ENCODE data around the gene PER3.
A peak's percentile ranks its signal among the peaks of the same experiment; 100 is the strongest.
"Not testable (repeated sequence)": the region's sequence is repeated elsewhere in the genome, so short reads cannot be mapped to it uniquely, and the experiment has no call there.

The PER3 gene

DNA sequence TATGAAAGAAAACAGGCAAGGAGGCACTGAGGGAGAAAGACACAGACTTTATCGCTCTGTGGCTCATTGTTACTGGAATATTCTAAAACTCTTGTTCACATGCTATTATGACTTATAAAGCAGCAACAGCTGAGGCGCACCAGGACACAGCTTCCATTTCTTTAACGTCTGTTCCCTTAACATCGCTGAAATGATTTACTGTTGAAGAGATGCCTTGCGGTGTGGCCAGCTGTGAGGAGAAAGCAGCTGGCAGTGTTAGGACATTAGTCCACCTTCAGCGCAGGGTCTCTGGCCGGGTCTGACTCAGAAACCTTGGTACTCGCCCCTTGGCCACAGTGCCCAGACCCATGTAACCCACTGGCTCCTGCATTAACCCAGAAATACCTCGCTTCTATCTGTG, 3.1 kb upstream of the PER3 start:
- no peak for DNase-seq (ENCODE audit: low read depth)

GRCh38 chr1:7781501-7781900, 2.6 kb upstream of the PER3 start:
- no peak for DNase-seq (ENCODE audit: low read depth)

DNA sequence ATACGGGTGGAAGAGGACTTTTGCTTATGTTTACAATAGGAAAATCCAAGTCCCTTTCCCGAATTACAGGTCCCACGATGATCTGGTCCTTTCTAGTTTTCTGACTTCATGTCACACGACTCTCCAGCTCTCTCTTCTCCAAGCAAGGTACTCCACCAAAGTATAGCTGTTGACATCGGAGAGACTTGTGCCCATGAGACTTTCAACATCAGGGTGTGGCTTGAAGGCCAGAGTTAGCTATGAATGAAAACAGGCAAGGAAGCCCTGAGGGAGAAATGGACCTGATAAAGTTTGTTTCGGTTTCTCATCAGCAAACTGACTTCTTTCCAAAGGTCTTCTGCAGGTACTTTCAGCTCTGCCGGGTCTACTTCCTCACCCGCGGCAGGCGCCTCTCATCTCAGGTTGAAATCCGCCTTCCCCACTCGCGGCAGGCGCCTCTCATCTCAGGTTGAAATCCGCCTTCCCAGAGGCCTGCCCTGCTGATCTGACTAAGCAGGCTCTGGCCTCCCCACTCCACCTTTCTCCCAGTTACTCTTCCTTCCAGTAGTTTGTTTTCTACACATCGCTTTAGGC, 2.1 kb upstream of the PER3 start:
- no peak for DNase-seq (ENCODE audit: low read depth)

- peak; percentile 16 for DNase-seq (ENCODE audit: low read depth)
Measured at GRCh38 chr1:7783178-7783711, 846 bp upstream of the PER3 start.

GRCh38 chr1:7784492-7785071, 491 bp downstream of the PER3 start:
- DNase-seq (ENCODE audit: low read depth), result no peak

- DNase-seq (ENCODE audit: low read depth), result no peak
Measured at GRCh38 chr1:7785108-7785507, 1.0 kb downstream of the PER3 start.

GRCh38 chr1:7786795-7787194, 2.7 kb downstream of the PER3 start:
- DNase-seq (ENCODE audit: low read depth), result no peak

DNA sequence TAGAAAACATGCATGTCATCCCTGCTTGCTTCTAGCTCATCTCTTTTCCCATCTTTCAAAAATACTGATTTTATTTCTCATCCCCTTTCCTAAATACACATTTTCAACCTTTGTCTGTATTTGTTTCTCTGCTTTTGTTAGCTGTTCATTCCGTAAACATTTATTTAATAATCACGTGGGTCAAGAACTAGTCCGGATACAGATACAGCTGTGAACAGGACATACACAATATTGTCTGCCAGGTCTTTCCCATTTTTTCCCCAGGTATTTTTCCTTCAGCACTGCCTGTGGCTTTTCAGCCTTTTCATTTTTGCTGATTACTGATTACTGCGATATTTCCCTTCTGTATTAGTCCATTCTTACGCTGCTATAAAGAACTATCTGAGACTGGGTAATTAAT, 5.7 kb downstream of the PER3 start:
- no peak for DNase-seq (ENCODE audit: low read depth)

DNA sequence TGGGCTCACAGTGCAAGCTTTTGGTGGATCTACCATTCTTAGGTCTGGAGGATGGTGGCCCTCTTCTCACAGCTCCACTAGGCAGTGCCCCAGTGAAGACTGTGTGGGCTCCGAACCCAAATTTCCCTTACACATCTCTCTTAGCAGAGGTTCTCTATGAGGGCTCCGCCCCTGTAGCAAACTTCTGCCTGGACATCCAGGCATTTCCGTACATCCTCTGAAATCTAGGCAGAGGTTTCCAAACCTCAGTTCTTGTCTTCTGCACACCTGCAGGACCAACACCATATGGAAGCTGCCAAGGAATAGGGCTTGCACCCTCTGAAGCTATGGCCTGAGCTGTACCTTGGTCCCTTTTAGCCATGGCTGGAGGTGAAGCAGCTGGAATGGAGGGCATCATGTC, 6.9 kb downstream of the PER3 start:
- not testable (repeated sequence) for DNase-seq (ENCODE audit: low read depth)

DNA sequence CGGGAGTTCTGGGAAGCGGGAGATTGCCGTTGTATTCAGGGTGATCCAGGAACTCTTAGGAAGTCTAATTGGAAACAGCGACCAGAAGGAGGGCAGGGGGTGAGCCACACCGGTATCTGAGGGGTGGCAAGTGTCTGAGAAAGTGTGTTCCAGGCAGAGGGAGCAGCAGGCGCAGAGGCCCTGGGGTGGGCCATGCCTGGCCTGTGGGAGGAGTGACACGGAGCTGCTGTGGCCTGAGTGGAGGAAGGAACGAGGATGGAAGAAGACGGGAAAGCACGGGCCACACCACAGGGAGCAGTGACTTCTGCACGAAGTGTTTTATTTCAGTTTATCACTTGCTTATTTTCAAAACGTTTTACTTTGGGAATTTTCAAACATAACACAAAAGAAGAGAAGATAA, 11.3 kb downstream of the PER3 start:
- no peak for DNase-seq (ENCODE audit: low read depth)

- DNase-seq (ENCODE audit: low read depth), result no peak
Measured at GRCh38 chr1:7805460-7805859, 21.4 kb downstream of the PER3 start.

DNA sequence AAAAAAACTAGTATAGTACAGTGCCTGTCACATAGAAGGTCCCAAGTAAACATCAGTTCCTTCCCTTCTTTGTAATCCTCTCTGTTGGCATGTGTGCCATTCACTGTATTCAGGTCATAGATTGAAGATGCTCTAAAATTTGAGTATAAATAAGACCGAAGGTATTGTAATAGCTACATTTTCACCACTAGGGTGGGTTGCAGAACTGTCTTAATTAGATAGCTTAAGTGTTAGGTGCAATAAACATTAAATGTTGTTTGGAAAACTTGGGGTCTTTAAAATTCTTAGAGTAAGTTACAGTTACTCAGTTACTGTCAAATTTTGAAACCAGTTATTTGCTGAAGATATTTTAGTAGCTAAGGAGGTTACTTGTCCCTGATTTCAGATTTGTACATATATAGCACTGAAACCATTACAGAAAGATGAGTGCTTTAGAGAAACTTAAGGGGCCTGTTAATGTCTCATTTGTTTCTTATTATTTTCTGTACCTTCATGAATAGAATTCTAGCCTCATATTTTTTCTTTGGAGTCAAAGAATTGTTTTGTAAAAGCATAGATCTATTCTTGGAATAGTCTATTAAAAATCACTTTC, 24.3 kb downstream of the PER3 start:
- peak; percentile 41 for DNase-seq (ENCODE audit: low read depth)

DNA sequence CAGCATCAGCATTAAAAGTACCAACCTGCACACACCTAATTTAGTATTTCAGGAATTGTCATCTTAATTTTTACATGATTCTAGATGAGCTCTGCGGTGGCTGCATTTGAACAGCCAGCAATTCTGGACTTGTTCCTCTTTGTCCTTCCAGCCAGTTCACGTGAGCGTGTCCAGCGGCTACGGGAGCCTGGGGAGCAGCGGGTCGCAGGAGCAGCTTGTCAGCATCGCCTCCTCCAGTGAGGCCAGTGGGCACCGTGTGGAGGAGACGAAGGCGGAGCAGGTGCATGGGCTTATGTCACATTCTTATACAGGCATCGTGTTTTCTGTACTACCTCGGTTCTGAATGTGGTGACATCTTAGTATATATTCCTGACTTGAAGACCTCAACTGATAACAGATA, 25.7 kb downstream of the PER3 start:
- DNase-seq (ENCODE audit: low read depth), result no peak

GRCh38 chr1:7810395-7810794, 26.3 kb downstream of the PER3 start:
- peak; percentile 97 for DNase-seq (ENCODE audit: low read depth)

DNA sequence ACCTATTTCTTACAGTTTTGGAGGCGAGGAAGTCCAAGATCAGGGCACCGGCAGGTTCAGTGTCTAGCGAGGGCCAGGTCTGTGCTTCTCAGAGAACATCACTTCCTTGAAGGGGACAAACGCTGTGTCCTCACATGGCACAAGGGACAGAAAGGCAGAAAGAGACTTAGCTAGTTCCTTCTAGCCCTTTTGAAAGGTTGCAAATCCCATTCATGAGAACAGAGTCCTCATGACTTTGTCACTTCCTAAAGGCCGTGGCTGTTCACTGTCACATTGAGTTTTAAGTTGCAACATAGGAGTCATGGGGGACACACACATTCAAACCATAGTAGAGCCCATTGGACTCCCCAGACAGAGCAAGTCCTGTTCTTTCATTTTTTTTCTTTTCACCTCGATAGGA, 27.4 kb downstream of the PER3 start:
- DNase-seq (ENCODE audit: low read depth), result no peak

DNA sequence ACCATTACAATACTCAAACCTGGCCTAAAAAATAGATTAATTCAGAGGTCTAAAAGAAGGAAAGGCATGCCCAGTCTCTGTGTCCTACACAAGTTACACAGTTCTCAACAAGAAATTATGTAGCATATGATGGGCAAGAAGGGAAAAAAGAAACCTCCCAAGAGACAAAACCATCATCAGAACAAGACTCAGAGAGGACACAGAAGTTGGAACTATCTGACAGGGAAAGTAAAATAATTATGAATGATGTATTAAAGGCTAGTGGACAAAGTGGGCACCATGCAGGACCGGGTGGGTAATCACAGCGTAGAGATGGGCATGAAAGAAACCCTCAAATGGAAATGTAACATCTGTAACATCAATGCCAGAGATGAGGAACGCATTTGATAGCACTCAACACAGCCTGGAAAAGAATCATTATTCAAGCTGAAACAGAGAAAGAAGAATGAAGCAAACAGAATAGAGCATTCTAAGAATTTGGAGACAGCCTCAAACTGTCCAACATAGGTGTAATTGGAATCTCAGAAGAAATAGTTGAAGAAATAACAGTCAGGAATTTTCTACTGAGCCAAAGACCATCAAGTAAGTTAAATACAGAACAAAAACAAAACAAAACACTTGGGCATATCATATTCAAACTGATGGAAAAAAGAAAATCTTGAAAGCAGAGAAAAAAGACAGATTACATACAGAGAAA, 29.7 kb downstream of the PER3 start:
- DNase-seq (ENCODE audit: low read depth), result no peak

DNA sequence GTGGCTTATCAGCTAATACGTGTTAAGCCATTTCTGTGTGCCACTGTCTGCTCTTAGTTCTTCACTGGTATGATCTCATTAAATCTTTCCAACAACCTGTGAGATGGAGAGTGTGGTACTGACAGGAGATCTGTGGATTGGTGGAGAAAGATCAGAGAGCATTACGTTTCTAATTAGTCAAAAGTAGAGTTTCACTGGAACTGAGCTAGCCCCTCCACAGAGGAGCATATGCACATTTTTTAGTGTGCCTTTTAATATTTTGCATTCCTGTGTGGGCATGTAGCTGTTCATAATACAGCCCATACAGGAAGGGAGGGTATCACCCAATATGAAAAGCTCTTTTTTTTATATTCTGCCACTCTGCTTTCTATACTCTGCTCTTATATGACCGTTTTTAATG, 37.2 kb downstream of the PER3 start:
- DNase-seq (ENCODE audit: low read depth), result no peak

DNA sequence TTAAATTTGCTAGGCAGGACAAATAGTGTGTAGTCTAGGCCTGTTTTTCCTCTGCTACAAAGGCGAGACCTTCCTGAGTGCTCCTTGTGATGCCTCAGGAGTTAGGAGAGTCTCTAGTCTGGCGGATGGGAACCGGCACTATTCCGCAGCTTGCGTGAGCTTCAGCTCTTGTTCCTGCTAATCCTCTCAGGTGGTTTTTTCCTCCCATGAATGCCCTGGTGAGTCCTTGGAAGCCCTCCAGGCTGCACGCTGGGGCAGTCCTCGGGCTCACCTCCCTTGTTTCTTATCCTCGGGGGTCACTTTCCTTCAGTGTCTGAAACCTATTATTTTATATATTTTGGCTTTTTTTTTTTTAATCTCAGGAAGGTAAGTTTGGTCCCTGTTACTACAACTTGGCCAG, 40.6 kb downstream of the PER3 start:
- no peak for DNase-seq (ENCODE audit: low read depth)

- no peak for DNase-seq (ENCODE audit: low read depth)
Measured at GRCh38 chr1:7826363-7826762, 42.3 kb downstream of the PER3 start.

DNA sequence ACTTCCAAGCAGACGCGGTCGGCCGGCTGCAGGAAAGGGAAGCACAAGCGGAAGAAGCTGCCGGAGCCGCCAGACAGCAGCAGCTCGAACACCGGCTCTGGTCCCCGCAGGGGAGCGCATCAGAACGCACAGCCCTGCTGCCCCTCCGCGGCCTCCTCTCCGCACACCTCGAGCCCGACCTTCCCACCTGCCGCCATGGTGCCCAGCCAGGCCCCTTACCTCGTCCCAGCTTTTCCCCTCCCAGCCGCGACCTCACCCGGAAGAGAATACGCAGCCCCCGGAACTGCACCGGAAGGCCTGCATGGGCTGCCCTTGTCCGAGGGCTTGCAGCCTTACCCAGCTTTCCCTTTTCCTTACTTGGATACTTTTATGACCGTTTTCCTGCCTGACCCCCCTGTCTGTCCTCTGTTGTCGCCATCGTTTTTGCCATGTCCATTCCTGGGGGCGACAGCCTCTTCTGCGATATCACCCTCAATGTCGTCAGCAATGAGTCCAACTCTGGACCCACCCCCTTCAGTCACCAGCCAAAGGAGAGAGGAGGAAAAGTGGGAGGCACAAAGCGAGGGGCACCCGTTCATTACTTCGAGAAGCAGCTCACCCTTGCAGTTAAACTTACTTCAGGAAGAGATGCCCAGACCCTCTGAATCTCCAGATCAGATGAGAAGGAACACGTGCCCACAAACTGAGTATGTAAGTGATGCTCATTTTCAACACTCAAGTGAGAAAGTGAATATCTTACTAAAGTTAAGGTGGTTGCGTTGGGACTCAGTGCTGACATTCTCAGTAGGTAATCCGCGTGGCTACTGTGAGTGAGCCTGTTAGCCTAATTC, 43.2 kb downstream of the PER3 start:
- peak; percentile 12 for DNase-seq (ENCODE audit: low read depth)

- DNase-seq (ENCODE audit: low read depth), result no peak
Measured at GRCh38 chr1:7831458-7831857, 47.4 kb downstream of the PER3 start.

DNA sequence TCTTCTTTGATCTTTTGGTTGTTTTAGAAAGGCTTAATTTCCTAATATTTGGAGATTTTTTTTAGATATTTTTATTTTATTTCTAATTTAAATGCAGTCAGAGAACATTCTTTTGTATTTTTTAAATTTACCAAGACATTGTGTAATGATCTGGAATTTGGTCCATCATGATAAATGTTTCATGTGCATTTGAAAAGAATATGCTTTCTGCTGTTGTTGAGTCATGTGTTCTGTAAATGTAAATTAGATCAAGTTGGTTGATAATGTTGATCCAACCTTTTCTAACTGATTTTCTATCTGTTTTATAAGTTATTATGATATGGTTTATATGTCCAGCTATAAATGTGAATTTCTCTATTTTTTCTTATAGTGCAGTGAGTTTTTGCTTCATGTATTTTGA, 48.9 kb downstream of the PER3 start:
- DNase-seq (ENCODE audit: low read depth), result peak; percentile 4
